OCI-LY3 (cell line): ENCODE data around the gene EXOC6.

Experiments
- CTCF ChIP-seq: fragments of 200-600, 300-600 bp; sonication (generic); IDR thresholded peaks from 2 replicates; pipeline ENCODE4 v1.5.1; 2014; ENCODE audit warnings: antibody characterized with exemption, low read length, low read depth
- EZH2phosphoT487 ChIP-seq: fragments of 200-600 bp; shearing (Covaris generic); IDR thresholded peaks from 2 replicates; pipeline ENCODE4 v1.6.1; 2018; ENCODE audit warnings: antibody characterized with exemption, mixed run types, low read depth

DNA sequence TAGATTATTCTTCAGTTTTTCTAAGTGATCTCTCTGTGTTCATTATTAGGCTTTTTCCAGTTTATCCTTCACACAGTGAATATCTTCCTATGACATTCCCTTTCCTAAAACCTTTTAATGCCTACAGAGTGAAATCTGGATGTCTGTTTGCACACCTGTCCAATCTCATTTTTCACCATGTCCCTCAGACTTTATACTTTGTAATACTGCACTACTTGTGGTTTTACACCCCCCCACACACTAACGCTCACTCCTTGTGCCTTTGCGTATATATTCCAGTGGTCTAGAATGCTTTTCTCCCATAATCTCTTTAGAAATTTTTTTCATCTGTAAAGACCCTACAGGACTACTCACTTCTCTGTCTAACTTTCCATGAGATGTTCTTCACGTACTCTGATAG lies 98.2 kb downstream of the EXOC6 start:
- no peak for TF ChIP-seq CTCF
- no peak for TF ChIP-seq EZH2phosphoT487
